Colonic mucosa (tissue), 4 donors: ENCODE results near the gene SLC24A3. TPM values are rescaled to one million over a fixed set of nuclear protein-coding genes. Genes with fewer than 3 reads are reported as not detected.

Experiments
- DNase-seq: peaks from one replicate; pipeline ENCODE4 v3.0.0-alpha.2; 2020
- H3K27ac ChIP-seq: fragments of 200-600 bp; one replicate; pipeline ENCODE4 v1.8.0; 2021
- H3K27me3 ChIP-seq: fragments of 200-600 bp; one replicate; pipeline ENCODE4 v1.8.0; 2021
- H3K36me3 ChIP-seq: fragments of 200-600 bp; one replicate; pipeline ENCODE4 v1.8.0; 2021
- H3K4me1 ChIP-seq: fragments of 200-600 bp; one replicate; pipeline ENCODE4 v1.8.0; 2021; ENCODE audit warnings: mild to moderate bottlenecking
- H3K4me3 ChIP-seq: fragments of 200-600 bp; one replicate; pipeline ENCODE4 v1.8.0; 2021
- H3K9ac ChIP-seq, 2 donors: one replicate each; pipeline ENCODE4 v1.7.0; 2013; ENCODE audit warnings: control low read depth in 2 of 2, low read depth in 2 of 2, low read length in 2 of 2
- H3K9me3 ChIP-seq: fragments of 200-600 bp; one replicate; pipeline ENCODE4 v1.8.0; 2021
- CTCF ChIP-seq: fragments of 200-600 bp; IDR thresholded peaks from one replicate; pipeline ENCODE4 v1.8.0; 2022; ENCODE audit warnings: antibody characterized with exemption, mild to moderate bottlenecking
- intact Hi-C: fragments of 100-400 bp; cut with DNase I; formaldehyde crosslinking; loops from one replicate; pipeline ENCODE4 v1.14.1; 2022
- total RNA-seq, 2 donors: library from RNA; stranded (reverse); fragmentation: NEBNext Ultra II Directional in 1 of 2; extraction: Animal tissue kit (Norgen Biotek cat#: 25700) in 1 of 2; gene quantifications; one replicate each; pipeline ENCODE4 v1.2.1, GENCODE V29; 2021
- donor health status: healthy.
- donor health status: DM: no; HTN: no; CAD: no.
- donor health status: DM: no; HTN: no; CAD: no.

Gene SLC24A3
- total RNA-seq, 2 donors from 2014 or later = 3.6 to 6.6 TPM

- intact Hi-C loops = no loop called here
- DNase-seq = no peak
- TF ChIP-seq CTCF = no peak
- Histone ChIP-seq H3K27ac (no peak overlapping the region), H3K4me1 (no peaks in the 10 kb centered on the region), H3K36me3 (no peaks in the 10 kb centered on the region), H3K9ac (no peak overlapping the region), H3K9me3 (no peaks in the 10 kb centered on the region), H3K27me3 (no peaks in the 10 kb centered on the region), H3K4me3 (no peak overlapping the region)
Measured at GRCh38 chr20:19528286-19529030, 316.0 kb downstream of the SLC24A3 start.

- Histone ChIP-seq H3K9me3 (no peaks in the 10 kb centered on the region), H3K27me3 (no peaks in the 10 kb centered on the region), H3K4me1 (no peaks in the 10 kb centered on the region), H3K9ac (no peak overlapping the region), H3K36me3 (no peaks in the 10 kb centered on the region), H3K27ac (no peak overlapping the region), H3K4me3 (no peak overlapping the region)
- no peak for DNase-seq
- intact Hi-C loops = no loop called here
- no peak for TF ChIP-seq CTCF
Measured at GRCh38 chr20:19530006-19530405, 317.6 kb downstream of the SLC24A3 start.

- no peak overlapping the region for H3K27ac ChIP-seq
- DNase-seq = no peak
- H3K9ac ChIP-seq = no peak overlapping the region
- TF ChIP-seq CTCF = no peak
- H3K4me3 ChIP-seq = no peak overlapping the region
- no peaks in the 10 kb centered on the region for H3K4me1 ChIP-seq
- no peaks in the 10 kb centered on the region for H3K9me3 ChIP-seq
- intact Hi-C loops = no loop called here
- no peaks in the 10 kb centered on the region for H3K36me3 ChIP-seq
- H3K27me3 ChIP-seq = no peaks in the 10 kb centered on the region
Measured at GRCh38 chr20:19531446-19531845, 319.0 kb downstream of the SLC24A3 start.

- TF ChIP-seq CTCF = no peak
- Histone ChIP-seq H3K4me1 (no peaks in the 10 kb centered on the region), H3K4me3 (no peak overlapping the region), H3K9me3 (no peaks in the 10 kb centered on the region), H3K27ac (no peak overlapping the region), H3K36me3 (no peaks in the 10 kb centered on the region), H3K27me3 (no peaks in the 10 kb centered on the region), H3K9ac (no peak overlapping the region)
- no peak for DNase-seq
- intact Hi-C loops = no loop called here
Measured at GRCh38 chr20:19538556-19538955, 326.1 kb downstream of the SLC24A3 start.

GRCh38 chr20:19539191-19539590 lies 326.7 kb downstream of the SLC24A3 start:
- Histone ChIP-seq H3K9ac (no peak overlapping the region), H3K9me3 (no peaks in the 10 kb centered on the region), H3K27me3 (no peaks in the 10 kb centered on the region), H3K4me3 (no peak overlapping the region), H3K36me3 (no peaks in the 10 kb centered on the region), H3K27ac (no peak overlapping the region), H3K4me1 (no peaks in the 10 kb centered on the region)
- intact Hi-C loops = no loop called here
- TF ChIP-seq CTCF = no peak
- DNase-seq = no peak
